Spleen (tissue), 11 donors: Measurements from ENCODE around the gene LSMEM2. TPM values are rescaled to one million over a fixed set of nuclear protein-coding genes. Genes with fewer than 3 reads are reported as not detected.

ENCODE experiments used
- DNase-seq: peaks from one replicate; pipeline ENCODE4 v3.0.0-alpha.2; 2020
- H3K27ac ChIP-seq, 8 donors: fragments of 200-600 bp; sonication (generic) in 7 of 8; 1 replicate in 4 of 8; 2 replicates in 4 of 8; pipeline versions ENCODE4 v1.5.0 to v1.8.0; 2016 to 2021; ENCODE audit warnings: inconsistent platforms in 4 of 8, mild to moderate bottlenecking in 4 of 8, moderate library complexity in 1 of 8
- H3K27me3 ChIP-seq, 7 donors: fragments of 200-600 bp; sonication (generic) in 6 of 7; replicated peaks in 1 of 7; 1 replicate in 4 of 7; 2 replicates in 3 of 7; pipeline versions ENCODE4 v1.5.0 to v1.8.0; 2016 to 2021; ENCODE audit warnings: inconsistent platforms in 3 of 7, mild to moderate bottlenecking in 1 of 7
- H3K36me3 ChIP-seq, 6 donors: fragments of 200-600 bp; sonication (generic) in 5 of 6; 1 replicate in 4 of 6; 2 replicates in 2 of 6; pipeline versions ENCODE4 v1.5.0 to v1.8.0; 2016 to 2021; ENCODE audit warnings: inconsistent platforms in 2 of 6
- H3K4me1 ChIP-seq, 6 donors: fragments of 200-600 bp; sonication (generic) in 5 of 6; 1 replicate in 3 of 6; 2 replicates in 3 of 6; pipeline versions ENCODE4 v1.5.0 to v1.8.0; 2016 to 2021; ENCODE audit warnings: inconsistent platforms in 3 of 6
- H3K4me3 ChIP-seq, 8 donors: fragments of 200-600 bp; sonication (generic) in 7 of 8; 1 replicate in 4 of 8; 2 replicates in 4 of 8; pipeline versions ENCODE4 v1.5.0 to v1.8.0; 2016 to 2021; ENCODE audit warnings: inconsistent platforms in 4 of 8, mild to moderate bottlenecking in 4 of 8, moderate library complexity in 2 of 8
- H3K9me3 ChIP-seq, 8 donors: fragments of 200-600 bp; sonication (generic) in 7 of 8; 1 replicate in 4 of 8; 2 replicates in 4 of 8; pipeline versions ENCODE4 v1.5.0 to v1.8.0; 2016 to 2021; ENCODE audit warnings: inconsistent platforms in 4 of 8
- CTCF ChIP-seq, 11 experiments: fragments of 200-600 bp in 7 of 11; fragments of 450-650 bp in 4 of 11; sonication (generic) in 4 of 11; IDR thresholded peaks in 8 of 11; conservative IDR thresholded peaks in 3 of 11; 1 replicate in 7 of 11; 2 replicates in 4 of 11; pipeline versions ENCODE4 v1.4.0 to v1.8.0; 2016 to 2021; ENCODE audit warnings: antibody characterized with exemption in 11 of 11, inconsistent platforms in 4 of 11, mild to moderate bottlenecking in 1 of 11
- POLR2A ChIP-seq, 3 donors: fragments of 450-650 bp; IDR thresholded peaks; one replicate each; pipeline ENCODE4 v1.5.1; 2017; ENCODE audit warnings: antibody characterized with exemption in 3 of 3, mild to moderate bottlenecking in 1 of 3
- POLR2AphosphoS5 ChIP-seq, 3 donors: sonication (generic); formaldehyde crosslinking; IDR thresholded peaks; one replicate each; pipeline ENCODE4 v1.5.1; 2017; ENCODE audit warnings: antibody characterized with exemption in 3 of 3
- WGBS, 5 donors: extraction: QIAGEN DNeasy Blood & Tissue Kit in 3 of 5; methylation state at CpG; one replicate each; pipeline versions ENCODE4 v1.1.5 to v1.1.7; 2013 to 2018; 5-methylcytosine and 5-hydroxymethylcytosine counted together
- intact Hi-C: fragments of 100-400 bp; cut with DNase I; formaldehyde crosslinking; loops from one replicate; pipeline ENCODE4 v1.15.0; 2023; ENCODE audit warnings: low total_unique reads
- polyA plus RNA-seq, 3 donors: library from polyadenylated mRNA; stranded (reverse); fragments of 200-250 nt; gene quantifications; one replicate each; pipeline ENCODE4 v1.2.1, GENCODE V29; 2013
- total RNA-seq, 7 donors: library from RNA; depleted of rRNA in 3 of 7; stranded (reverse); fragments of >200 nt in 3 of 7; fragmentation: NEBNext Ultra II Directional in 4 of 7; extraction: Animal tissue kit (Norgen Biotek cat#: 25700) in 4 of 7; gene quantifications; one replicate each; pipeline versions ENCODE4 v1.1.0 to v1.2.1, GENCODE V29; 2016 to 2021
- donor health status: healthy with polysubstance abuse.
- donor health status: DM: no; HTN: no; CAD: no; lungs with moderate emphysema.
- donor health status: DM: no; HTN: no; CAD: no.
- donor health status: Bipolar disorder and iron deficiency.
- donor health status: healthy.
- donor health status: DM: no; HTN: no; CAD: no.
- donor health status: DM: yes; HTN: yes; CAD: no.

LSMEM2 gene
- total and polyA plus RNA-seq, 10 donors = 0.06 to 0.46 (median 0.24) TPM; not detected in 6

DNA sequence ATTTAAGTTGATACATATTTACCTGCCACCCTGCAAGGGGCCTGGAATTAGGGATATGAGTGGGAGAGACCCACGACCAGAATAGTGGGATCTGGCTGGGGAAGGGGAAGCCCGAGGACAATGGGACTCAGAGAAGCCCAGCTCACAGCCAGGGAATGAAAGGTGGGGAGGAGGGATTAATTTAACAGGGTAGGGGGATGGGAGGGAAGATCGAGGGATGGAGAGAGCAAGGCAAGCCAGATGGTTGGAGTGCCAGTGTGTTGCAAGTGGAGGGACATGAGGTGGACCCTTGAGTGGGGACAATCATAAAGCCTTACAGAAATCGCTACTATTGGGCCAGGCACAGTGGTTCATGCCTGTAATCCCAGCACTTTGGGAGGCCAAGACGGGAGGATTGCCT is 47.3 kb upstream of the LSMEM2 start:
- no peaks in the 10 kb centered on the region for H3K9me3 ChIP-seq
- 76 to 94% (median 89%) methylated on average over 5 of the region's 5 CpGs for WGBS, 5 donors
- H3K4me3 ChIP-seq = no peak overlapping the region
- TF ChIP-seq CTCF (IDR thresholded peaks at IDR 0.05 in 8 of 11, conservative IDR thresholded peaks at IDR 0.05 in 3 of 11) (no peak), POLR2A (IDR thresholded peaks at IDR 0.05) (no peak), POLR2AphosphoS5 (IDR thresholded peaks at IDR 0.05) (no peak)
- peaks cover 9 to 76% (median 53%) of the 10 kb centered on the region in 6 donors for H3K4me1 ChIP-seq
- no peak overlapping the region for H3K27ac ChIP-seq
- DNase-seq = no peak
- intact Hi-C loops = loop anchor here (10.0 kb wide), 1 partner anchor 93 kb away; the partner anchor contains the start of genes HYAL2 and TUSC2
- no peaks in the 10 kb centered on the region for H3K27me3 ChIP-seq
- H3K36me3 ChIP-seq = no peaks in the 10 kb centered on the region

DNA sequence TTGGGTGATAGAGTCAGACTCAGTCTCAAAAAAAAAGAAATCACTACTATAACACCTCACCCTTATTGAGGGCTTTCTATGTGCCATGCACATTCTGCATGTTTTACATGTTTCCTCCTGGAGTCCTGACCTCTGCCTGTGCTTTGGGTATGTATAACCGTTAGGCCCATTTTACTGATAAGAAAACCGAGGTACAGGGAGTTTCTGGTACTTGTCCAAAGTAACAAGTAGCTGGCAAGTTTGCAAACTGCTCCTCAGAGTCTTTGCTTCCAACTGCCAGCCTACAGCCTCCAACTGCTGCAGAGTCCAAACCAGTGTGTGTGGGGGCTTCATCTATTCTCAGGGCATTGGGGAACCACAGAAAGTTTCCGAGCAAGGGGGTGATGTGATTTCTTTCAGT is 46.6 kb upstream of the LSMEM2 start:
- WGBS, 5 donors = 82 to 89% (median 87%) methylated on average over 3 of the region's 3 CpGs
- H3K4me1 ChIP-seq = peaks cover 4 to 69% (median 47%) of the 10 kb centered on the region in 6 donors
- no peaks in the 10 kb centered on the region for H3K27me3 ChIP-seq
- H3K9me3 ChIP-seq = no peaks in the 10 kb centered on the region
- intact Hi-C loops = loop anchor here (10.0 kb wide), 1 partner anchor 92 kb away; the partner anchor contains the start of genes HYAL2 and TUSC2
- H3K36me3 ChIP-seq = no peaks in the 10 kb centered on the region
- DNase-seq = no peak
- H3K27ac ChIP-seq = no peak overlapping the region
- no peak overlapping the region for H3K4me3 ChIP-seq
- no peak for TF ChIP-seq CTCF (IDR thresholded peaks at IDR 0.05 in 8 of 11, conservative IDR thresholded peaks at IDR 0.05 in 3 of 11)
- TF ChIP-seq POLR2AphosphoS5 (IDR thresholded peaks at IDR 0.05) = no peak
- no peak for TF ChIP-seq POLR2A (IDR thresholded peaks at IDR 0.05)

GRCh38 chr3:50233176-50233575 is 45.7 kb upstream of the LSMEM2 start:
- no peaks in the 10 kb centered on the region for H3K9me3 ChIP-seq

More at GRCh38 chr3:50233176-50233575, 45.7 kb upstream of the LSMEM2 start:
- H3K4me3 ChIP-seq = no peak overlapping the region
- H3K27me3 ChIP-seq = no peaks in the 10 kb centered on the region
- 87 to 96% (median 94%) methylated on average over 3 to 4 of the region's 4 CpGs for WGBS, 5 donors
- intact Hi-C loops = loop anchor here (10.0 kb wide), 1 partner anchor 92 kb away; the partner anchor contains the start of genes HYAL2 and TUSC2
- H3K36me3 ChIP-seq = peaks cover 0 to 1% (median 0%) of the 10 kb centered on the region in 6 donors
- peaks cover 4 to 64% (median 41%) of the 10 kb centered on the region in 6 donors for H3K4me1 ChIP-seq
- DNase-seq = no peak
- TF ChIP-seq CTCF (IDR thresholded peaks at IDR 0.05 in 8 of 11, conservative IDR thresholded peaks at IDR 0.05 in 3 of 11) (no peak), POLR2A (IDR thresholded peaks at IDR 0.05) (no peak), POLR2AphosphoS5 (IDR thresholded peaks at IDR 0.05) (no peak)
- H3K27ac ChIP-seq = peak overlapping the region in 2 of 8 donors; percentile 21 to 26
